ENCODE results near the gene PARVA.

The PARVA gene

DNA sequence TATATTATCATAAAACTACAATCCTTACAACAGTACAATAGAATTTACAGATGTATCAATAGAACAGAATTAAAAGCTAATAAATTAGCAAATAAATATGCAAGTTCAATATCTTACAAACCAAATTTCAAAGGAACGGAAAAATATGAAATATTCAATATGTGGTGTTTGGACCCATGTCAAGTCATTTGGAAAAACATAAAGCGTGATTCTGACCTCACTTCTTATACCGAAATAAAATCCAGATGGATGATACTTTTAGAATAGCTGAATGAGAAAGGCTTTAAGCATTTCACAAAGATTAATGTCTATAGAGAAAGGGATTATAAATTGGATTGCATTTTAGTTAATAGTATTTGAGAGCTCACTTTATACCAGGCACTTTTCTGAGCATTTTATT lies 204.0 kb downstream of the PARVA start:
- TF ChIP-seq, protein P1, sequence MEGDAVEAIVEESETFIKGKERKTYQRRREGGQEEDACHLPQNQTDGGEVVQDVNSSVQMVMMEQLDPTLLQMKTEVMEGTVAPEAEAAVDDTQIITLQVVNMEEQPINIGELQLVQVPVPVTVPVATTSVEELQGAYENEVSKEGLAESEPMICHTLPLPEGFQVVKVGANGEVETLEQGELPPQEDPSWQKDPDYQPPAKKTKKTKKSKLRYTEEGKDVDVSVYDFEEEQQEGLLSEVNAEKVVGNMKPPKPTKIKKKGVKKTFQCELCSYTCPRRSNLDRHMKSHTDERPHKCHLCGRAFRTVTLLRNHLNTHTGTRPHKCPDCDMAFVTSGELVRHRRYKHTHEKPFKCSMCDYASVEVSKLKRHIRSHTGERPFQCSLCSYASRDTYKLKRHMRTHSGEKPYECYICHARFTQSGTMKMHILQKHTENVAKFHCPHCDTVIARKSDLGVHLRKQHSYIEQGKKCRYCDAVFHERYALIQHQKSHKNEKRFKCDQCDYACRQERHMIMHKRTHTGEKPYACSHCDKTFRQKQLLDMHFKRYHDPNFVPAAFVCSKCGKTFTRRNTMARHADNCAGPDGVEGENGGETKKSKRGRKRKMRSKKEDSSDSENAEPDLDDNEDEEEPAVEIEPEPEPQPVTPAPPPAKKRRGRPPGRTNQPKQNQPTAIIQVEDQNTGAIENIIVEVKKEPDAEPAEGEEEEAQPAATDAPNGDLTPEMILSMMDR (IDR thresholded peaks at IDR 0.05; ENCODE audit: insufficient read depth, low read depth, low read length, missing control alignments): no peak
- DNase-seq (ENCODE audit: low read depth): no peak
- no peak overlapping the region for H3K4me3 ChIP-seq (ENCODE audit: low read length)

DNA sequence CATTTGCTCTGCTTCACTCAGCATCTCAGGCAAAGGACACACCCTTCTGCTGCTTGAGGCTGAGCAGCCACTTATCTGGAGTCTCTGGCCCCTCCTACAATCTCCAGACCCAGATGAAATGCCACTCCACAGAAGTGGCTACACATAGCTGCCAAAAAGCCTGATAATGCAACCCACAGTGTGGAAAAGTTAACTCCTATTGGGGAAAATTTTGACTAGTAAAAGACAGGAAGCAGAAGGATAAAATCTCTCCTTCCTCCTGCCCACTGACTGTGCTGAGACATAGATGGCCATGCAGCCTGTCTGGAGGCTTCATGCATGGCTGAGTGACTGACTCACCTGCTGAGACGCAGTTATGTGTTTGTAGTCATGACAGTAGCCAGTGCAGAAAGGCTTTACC lies 204.6 kb downstream of the PARVA start:
- TF ChIP-seq, protein P1 (IDR thresholded peaks at IDR 0.05; ENCODE audit: insufficient read depth, low read depth, low read length, missing control alignments): no peak
- H3K4me3 ChIP-seq (ENCODE audit: low read length): no peak overlapping the region
- peak; percentile 86 for DNase-seq (ENCODE audit: low read depth)
